HG02588 (cell line): ENCODE measurements around the gene SMIM1.
A peak's percentile ranks its signal among the peaks of the same experiment; 100 is the strongest.
"Not testable (repeated sequence)": the region's sequence is repeated elsewhere in the genome, so short reads cannot be mapped to it uniquely, and the experiment has no call there.

Experiments used
- ATAC-seq: cut with Tn5 transposase; IDR thresholded peaks from one replicate; pipeline ENCODE4 v1.9.1; 2021; ENCODE audit warnings: mild to moderate bottlenecking, moderate library complexity; ENCODE audit not compliant: unreplicated experiment

Gene SMIM1, protein sequence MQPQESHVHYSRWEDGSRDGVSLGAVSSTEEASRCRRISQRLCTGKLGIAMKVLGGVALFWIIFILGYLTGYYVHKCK

GRCh38 chr1:3772715-3773571, at the start of gene SMIM1:
Gene SMIM1 (plus strand): TSS chr1:3772749. CDS start chr1:3775374, 2,625 bp downstream.
- ATAC-seq = peak; percentile 17

DNA sequence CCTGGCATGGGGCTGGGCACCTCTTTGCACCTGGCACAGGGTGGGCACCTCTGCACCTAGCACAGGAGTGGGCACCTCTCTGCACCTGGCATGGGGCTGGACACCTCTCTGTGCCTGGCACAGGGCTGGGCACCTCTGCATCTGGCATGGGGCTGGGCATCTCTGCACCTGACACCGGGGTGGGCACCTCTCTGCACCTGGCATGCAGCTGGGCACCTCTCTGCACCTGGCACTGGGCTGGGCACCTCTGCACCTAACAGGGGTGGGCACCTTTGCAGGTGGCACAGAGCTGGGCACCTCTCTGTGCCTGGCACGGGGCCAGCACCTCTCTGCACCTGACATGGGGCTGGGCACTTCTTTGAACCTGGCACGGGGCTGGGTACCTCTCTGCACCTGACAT, 49.7 kb upstream of the SMIM1 start:
- ATAC-seq = no peak

GRCh38 chr1:3724416-3725030, 48.0 kb upstream of the SMIM1 start:
- ATAC-seq = not testable (repeated sequence)

- ATAC-seq = no peak
Measured at GRCh38 chr1:3725366-3725765, 47.2 kb upstream of the SMIM1 start.

- ATAC-seq = no peak
Measured at GRCh38 chr1:3727042-3727824, 45.3 kb upstream of the SMIM1 start.

DNA sequence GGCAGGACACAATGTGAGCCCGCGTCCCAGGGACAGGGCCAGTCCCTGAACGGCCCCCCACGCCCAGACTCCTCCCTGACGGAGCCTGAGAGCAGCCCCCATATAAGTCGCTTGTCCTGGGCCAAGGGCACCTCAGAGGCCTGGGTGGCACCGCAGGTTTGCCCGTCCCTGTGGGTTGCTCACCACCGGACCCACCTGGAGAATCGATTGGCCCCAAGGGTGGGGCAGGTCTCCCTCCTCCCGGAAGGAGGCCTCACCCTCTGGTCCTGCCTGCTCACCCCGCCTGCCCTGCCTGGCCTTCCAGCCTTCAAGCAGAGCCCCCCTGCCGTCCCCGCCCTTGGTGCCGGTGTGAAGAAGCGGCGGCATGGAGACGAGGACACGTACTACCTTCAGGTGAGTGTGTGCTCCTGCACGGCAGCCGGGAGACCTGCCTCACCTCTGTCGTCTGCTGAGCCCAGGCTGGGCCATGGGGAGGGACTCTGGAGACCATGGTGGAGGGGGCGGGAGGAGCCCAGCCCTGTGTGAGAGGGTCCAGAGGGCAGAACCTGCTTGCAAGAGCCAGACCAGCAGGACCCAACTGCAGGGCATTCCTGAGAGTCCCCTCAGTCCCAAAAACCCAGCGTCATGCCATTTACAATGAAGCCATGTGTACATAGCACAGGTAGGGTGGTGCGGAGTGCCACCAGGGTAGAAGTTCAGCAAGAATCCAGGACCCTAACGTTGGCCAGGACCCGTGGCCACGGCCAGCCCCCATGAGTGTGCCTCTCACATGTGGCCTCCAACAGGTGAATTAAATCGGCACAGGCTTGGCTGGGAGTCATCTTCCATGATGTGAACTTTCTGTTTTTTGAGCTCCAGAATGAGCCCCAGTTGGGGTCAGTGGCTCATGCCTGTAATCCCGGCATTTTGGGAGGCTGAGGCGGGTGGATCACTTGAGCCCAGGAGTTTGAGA, 44.4 kb upstream of the SMIM1 start:
- no peak for ATAC-seq

DNA sequence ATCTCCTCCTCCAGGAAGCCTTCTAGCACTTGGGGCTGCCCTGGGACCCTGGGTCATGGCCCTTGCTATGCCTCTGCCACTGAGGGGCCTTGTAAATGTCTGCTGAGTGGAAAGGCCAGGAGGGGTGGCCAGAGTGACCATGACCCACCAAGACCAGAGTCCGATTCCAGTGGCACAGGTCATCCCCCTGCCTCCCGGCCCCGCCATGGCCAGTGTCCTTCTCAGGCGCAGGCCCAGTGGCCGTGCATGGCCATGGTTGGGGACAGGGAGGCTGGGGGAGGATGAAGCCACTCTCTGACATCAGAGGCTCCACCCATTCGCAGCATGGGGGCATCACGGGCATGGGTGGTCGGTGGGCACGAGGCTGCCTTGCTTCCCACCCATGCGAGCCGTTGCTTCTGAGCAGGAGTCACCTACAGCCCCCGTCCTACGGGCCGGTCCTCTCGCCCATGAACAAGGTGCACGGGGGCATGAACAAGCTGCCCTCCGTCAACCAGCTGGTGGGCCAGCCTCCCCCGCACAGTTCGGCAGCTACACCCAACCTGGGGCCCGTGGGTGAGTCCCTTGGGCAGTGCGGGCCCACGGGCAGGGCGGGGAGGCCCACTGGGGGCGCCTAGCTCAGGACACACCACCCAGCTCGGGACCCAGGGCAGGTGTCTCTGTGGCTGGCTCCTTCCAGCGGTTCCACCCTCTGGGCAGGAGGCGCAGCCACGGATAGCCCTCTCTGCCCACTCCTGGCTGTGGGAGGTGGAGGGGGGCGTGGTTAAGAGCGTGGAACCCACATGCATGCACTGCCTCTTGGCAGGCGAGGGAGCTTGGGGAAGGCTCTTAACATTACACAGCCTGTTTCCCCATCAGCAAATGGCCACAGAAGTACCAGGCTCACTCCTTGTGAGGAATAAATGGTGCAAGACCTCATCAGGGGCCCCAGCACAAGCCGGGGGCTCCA, 42.7 kb upstream of the SMIM1 start:
- ATAC-seq = no peak

GRCh38 chr1:3730543-3731247, 41.9 kb upstream of the SMIM1 start:
- no peak for ATAC-seq

- ATAC-seq = no peak
Measured at GRCh38 chr1:3731583-3732433, 40.7 kb upstream of the SMIM1 start.

DNA sequence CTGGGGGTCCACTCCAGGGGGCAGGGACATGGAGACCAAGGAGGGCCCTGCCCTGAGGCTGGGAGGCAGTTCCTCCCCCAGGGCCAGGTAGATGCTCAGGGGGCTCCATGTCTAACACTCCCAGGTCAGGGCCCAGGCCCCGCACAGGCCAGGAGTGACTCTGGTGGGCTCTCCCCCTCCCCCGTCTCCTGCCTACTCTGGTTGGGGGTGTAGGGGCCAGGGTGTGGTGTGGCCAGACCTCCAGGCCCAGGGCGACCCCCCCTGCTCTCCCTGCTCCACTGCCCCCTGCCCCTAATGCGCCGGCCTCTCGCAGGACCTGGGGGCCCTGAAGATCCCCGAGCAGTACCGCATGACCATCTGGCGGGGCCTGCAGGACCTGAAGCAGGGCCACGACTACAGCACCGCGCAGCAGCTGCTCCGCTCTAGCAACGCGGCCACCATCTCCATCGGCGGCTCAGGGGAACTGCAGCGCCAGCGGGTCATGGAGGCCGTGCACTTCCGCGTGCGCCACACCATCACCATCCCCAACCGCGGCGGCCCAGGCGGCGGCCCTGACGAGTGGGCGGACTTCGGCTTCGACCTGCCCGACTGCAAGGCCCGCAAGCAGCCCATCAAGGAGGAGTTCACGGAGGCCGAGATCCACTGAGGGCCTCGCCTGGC, 40.0 kb upstream of the SMIM1 start:
- ATAC-seq = no peak

GRCh38 chr1:3733094-3733882, 39.3 kb upstream of the SMIM1 start:
- ATAC-seq = no peak

GRCh38 chr1:3733883-3734589, 38.5 kb upstream of the SMIM1 start:
- ATAC-seq = no peak

GRCh38 chr1:3734602-3735001, 37.9 kb upstream of the SMIM1 start:
- ATAC-seq = no peak

DNA sequence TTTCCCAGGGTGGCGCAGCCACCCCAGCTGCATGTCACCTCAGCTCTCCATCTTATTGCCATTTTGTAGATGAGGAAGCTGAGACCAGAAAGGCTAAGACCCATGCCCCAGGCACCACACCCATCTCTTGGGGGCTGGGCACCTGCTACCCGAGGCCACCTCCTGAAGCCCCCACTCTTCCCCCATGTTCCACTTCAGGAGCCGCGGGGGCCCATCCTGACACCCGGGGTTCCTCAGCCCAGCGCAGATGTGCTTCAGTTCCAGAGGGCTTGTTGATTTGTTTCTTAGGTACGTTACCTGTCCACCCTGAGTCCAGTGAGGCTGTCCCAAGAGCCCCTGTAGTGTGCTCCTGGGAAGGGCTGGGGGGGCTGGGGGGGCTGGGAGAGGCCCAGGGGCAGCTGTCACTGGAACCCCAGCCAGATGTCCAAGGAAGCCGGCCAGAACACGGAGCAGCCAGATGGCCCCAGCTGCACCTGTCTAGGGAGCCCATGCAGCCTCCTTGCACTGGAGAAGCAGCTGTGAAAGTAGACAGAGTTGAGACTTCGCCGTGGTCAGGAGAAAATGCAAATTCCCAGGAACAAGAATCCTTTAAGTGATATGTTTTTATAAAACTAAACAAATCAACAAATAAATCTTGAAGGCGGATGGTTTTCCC, 37.4 kb upstream of the SMIM1 start:
- ATAC-seq = no peak

DNA sequence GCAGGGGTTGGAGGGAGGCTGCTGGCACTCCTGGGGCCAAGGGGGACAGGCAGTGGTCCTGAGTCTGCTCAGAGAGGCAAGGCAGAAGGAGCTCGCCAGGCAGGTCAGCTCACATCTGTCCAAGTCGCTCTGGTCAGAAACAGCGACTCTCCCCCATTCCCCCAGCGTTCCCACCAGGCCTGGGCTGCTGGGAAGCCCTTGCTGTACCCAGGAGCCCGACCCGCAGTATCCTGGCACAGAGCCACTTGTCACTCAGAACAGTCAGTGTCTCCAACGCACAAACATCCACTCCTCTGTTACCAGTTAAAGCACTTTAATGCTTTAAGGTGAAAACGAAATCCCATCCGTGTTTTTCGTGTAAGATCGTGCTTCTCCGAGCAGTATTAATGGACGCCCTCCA, 36.9 kb upstream of the SMIM1 start:
- ATAC-seq = no peak
